ENCODE data around the gene PPTC7. TPM values are rescaled to one million over a fixed set of nuclear protein-coding genes. Genes with fewer than 3 reads are reported as not detected.
"Not testable (repeated sequence)": the region's sequence is repeated elsewhere in the genome, so short reads cannot be mapped to it uniquely, and the experiment has no call there.

Gene PPTC7
- total RNA-seq, 1 donor from 2014 or later: 11.5 TPM

- no peak overlapping the region for H3K4me3 ChIP-seq (ENCODE audit: low read depth, low read length)
- no peaks in the 10 kb centered on the region for H3K27me3 ChIP-seq (ENCODE audit: control insufficient read depth, insufficient read depth, low read length)
- DNase-seq (ENCODE audit: low read depth): no peak
- no peaks in the 10 kb centered on the region for H3K36me3 ChIP-seq (ENCODE audit: control insufficient read depth, insufficient read depth, low read length)
- TF ChIP-seq CTCF (IDR thresholded peaks at IDR 0.05; ENCODE audit: insufficient read depth, low read length, poor library complexity, severe bottlenecking): no peak
Observed at GRCh38 chr12:110574044-110574443, 9.1 kb downstream of the PPTC7 start.

GRCh38 chr12:110570798-110571197 is 12.3 kb downstream of the PPTC7 start:
- not testable (repeated sequence) for H3K4me3 ChIP-seq (ENCODE audit: low read depth, low read length); H3K36me3 ChIP-seq (ENCODE audit: control insufficient read depth, insufficient read depth, low read length); H3K27me3 ChIP-seq (ENCODE audit: control insufficient read depth, insufficient read depth, low read length); DNase-seq (ENCODE audit: low read depth)

DNA sequence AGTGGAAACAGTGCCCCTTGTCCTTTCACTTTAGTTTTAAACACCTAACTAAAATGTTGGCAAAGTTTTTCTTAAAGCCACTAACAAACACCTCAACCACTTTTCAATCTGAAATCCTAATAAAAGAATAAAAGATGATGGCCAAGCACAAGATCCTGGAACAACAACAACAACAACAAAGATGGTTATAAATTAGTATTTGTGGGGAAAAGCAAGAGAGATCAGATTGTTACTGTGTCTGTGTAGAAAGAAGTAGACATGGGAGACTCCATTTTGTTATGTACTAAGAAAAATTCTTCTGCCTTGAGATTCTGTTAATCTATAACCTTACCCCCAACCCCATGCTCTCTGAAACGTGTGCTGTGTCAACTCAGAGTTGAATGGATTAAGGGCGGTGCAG is 13.3 kb downstream of the PPTC7 start:
- not testable (repeated sequence) for H3K27me3 ChIP-seq (ENCODE audit: control insufficient read depth, insufficient read depth, low read length); DNase-seq (ENCODE audit: low read depth); H3K4me3 ChIP-seq (ENCODE audit: low read depth, low read length); H3K36me3 ChIP-seq (ENCODE audit: control insufficient read depth, insufficient read depth, low read length)

DNA sequence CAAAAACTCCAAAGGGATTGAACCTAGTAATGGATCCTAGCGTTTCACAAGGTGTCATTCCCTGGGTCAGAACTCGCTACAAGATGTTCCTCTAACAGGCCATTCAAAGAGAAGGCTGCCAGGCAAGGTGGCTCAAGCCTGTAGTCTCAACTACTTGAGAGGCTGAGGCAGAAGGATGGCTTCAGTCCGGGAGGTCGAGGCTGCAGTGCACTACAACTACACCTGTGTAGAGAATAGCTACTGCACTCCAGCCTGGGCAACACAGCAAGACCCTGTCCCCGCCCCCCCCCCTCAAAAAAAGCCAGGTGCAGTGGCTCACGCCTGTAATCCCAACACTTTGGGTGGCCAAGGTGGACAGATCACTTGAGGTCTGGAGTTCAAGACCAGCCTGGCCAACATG is 14.4 kb downstream of the PPTC7 start:
- no peak for DNase-seq (ENCODE audit: low read depth)
- no peak for TF ChIP-seq CTCF (IDR thresholded peaks at IDR 0.05; ENCODE audit: insufficient read depth, low read length, poor library complexity, severe bottlenecking)
- H3K27me3 ChIP-seq (ENCODE audit: control insufficient read depth, insufficient read depth, low read length): no peaks in the 10 kb centered on the region
- no peaks in the 10 kb centered on the region for H3K36me3 ChIP-seq (ENCODE audit: control insufficient read depth, insufficient read depth, low read length)
- no peak overlapping the region for H3K4me3 ChIP-seq (ENCODE audit: low read depth, low read length)

GRCh38 chr12:110566993-110567392 is 16.1 kb downstream of the PPTC7 start:
- Histone ChIP-seq H3K27me3 (ENCODE audit: control insufficient read depth, insufficient read depth, low read length) (no peaks in the 10 kb centered on the region), H3K36me3 (ENCODE audit: control insufficient read depth, insufficient read depth, low read length) (no peaks in the 10 kb centered on the region), H3K4me3 (ENCODE audit: low read depth, low read length) (no peak overlapping the region)
- TF ChIP-seq CTCF (IDR thresholded peaks at IDR 0.05; ENCODE audit: insufficient read depth, low read length, poor library complexity, severe bottlenecking): no peak
- DNase-seq (ENCODE audit: low read depth): no peak

DNA sequence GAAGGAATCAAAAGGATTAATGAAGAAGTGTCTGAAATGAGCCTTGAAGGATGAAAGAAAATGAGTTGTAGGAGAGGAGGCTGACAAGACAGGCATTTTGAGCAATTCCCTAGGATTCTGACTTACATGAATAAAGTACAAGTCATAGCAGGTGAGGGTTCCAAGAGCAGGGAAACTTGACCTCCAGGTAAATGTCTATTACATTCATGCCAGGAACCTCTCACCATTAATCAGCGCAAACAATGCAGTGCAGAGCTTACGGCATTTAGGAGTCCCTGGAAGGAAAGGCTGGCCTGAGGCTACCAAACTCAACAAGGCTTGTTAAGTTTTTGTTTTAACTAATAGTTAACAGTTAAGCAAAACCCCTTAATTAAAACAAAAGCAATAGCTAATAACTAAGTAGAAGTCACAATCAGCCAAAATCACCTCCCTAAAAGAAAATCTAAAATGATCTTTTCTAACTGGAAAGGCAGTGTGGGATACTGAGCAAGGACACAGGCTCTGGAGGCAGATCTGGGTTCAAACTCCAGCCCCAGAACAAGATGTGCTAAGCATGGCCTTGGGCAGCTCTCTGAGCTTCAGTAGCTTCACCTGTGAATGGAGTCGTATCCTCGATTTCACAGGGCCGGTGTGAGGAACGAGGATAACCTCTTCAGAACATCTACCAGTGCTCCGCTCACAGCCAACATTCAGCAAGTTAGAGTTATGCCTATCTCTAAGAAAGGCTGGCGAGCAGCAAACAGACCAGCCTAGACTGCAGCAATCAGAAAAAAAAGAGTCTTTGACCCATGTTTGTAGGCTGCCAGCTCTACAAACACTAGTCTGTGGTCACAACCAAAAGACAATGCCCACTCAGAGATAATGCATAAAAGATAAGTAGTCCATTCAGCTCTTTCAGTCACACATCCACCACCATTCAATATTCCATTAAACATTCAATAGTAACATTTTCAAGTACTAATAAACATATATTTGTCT is 16.9 kb downstream of the PPTC7 start:
- TF ChIP-seq CTCF (IDR thresholded peaks at IDR 0.05; ENCODE audit: insufficient read depth, low read length, poor library complexity, severe bottlenecking): no peak
- H3K4me3 ChIP-seq (ENCODE audit: low read depth, low read length): no peak overlapping the region
- H3K27me3 ChIP-seq (ENCODE audit: control insufficient read depth, insufficient read depth, low read length): no peaks in the 10 kb centered on the region
- H3K36me3 ChIP-seq (ENCODE audit: control insufficient read depth, insufficient read depth, low read length): no peaks in the 10 kb centered on the region
- no peak for DNase-seq (ENCODE audit: low read depth)

Data from kidney epithelial cell (primary cell).